ENCODE measurements around the gene SLC12A7.
"Not testable (repeated sequence)": the region's sequence is repeated elsewhere in the genome, so short reads cannot be mapped to it uniquely, and the experiment has no call there.

The SLC12A7 gene

DNA sequence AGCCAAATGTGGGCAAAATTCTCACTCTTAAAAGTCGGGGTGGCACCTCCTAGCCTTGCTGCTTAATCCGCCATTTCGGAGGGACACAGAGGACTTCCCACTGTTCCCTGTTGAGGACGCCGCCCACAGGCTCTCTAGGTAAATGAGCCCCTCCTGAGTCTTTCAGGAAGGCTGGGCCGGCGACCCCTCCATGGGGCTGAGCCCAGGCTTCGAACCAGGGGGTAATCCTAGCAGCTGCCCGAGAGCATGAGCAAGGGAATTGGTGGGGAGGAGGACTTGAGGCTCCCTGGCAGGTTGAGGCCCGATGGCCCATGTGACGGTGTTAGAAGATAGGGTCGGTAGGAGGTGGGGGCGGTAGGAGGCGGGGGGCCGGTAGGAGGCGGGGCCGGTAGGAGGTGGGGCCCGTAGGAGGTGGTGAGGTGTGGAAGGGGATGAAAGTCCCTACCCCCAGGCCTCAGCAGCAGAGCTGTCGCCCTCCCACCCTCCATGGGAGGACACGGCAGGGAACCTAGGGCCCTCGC is 17.1 kb downstream of the SLC12A7 start:
- Histone ChIP-seq H3K9me3 (ENCODE audit: control insufficient read depth, insufficient read depth, low read length) (no peaks in the 10 kb centered on the region), H3K4me1 (ENCODE audit: insufficient read depth, low read length) (peaks cover 6% of the 10 kb centered on the region), H3K9ac (ENCODE audit: low read depth, low read length) (no peak overlapping the region), H3K36me3 (ENCODE audit: insufficient read depth, low read length) (no peaks in the 10 kb centered on the region)

DNA sequence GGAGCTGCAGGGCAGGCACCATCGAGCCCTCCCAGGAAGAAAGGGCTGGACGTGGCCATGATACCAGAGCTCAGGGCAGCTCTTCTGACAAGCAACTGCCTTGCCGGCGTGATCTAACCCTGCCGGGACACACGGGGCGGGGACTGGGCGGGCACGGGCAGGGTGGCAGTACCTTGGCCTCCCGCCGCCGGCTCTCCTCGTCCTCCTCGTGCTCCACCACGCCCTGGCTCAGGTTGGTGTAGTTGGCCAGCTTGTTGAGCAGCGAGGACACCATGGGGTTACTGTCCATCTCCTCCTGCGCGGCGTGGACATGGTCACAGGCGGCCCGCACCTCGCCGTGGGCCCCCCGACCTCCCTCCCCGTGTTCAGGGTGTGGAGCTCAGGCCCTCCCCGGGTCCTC is 18.5 kb downstream of the SLC12A7 start:
- peaks cover 4% of the 10 kb centered on the region; the same call in 1 of the 2 replicates for H3K4me1 ChIP-seq (ENCODE audit: insufficient read depth, low read length)
- no peak overlapping the region for H3K9ac ChIP-seq (ENCODE audit: low read depth, low read length)
- no peaks in the 10 kb centered on the region for H3K9me3 ChIP-seq (ENCODE audit: control insufficient read depth, insufficient read depth, low read length)
- H3K36me3 ChIP-seq (ENCODE audit: insufficient read depth, low read length) = no peaks in the 10 kb centered on the region

DNA sequence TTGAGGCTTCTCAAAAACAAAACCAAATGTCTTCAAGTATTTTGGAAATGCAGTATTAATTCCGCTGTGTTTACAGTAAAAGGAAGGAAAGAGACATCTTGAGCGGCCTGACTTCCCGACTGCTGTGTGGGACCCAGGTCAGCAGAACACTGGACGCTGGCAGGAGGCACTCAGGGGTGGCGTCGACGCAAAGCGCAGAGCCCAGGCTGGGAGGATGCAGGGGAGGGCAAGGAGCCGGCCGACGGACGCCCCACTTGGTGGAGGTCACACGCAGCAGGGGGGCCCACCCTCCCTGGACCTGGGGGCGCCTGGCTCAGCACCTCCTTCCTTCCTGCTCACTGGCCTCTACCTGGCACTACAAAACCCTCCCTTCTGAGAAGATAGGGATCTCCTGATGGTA is 19.7 kb downstream of the SLC12A7 start:
- no peak overlapping the region for H3K9ac ChIP-seq (ENCODE audit: low read depth, low read length)
- no peaks in the 10 kb centered on the region for H3K9me3 ChIP-seq (ENCODE audit: control insufficient read depth, insufficient read depth, low read length)
- no peaks in the 10 kb centered on the region for H3K36me3 ChIP-seq (ENCODE audit: insufficient read depth, low read length)
- no peaks in the 10 kb centered on the region for H3K4me1 ChIP-seq (ENCODE audit: insufficient read depth, low read length)

DNA sequence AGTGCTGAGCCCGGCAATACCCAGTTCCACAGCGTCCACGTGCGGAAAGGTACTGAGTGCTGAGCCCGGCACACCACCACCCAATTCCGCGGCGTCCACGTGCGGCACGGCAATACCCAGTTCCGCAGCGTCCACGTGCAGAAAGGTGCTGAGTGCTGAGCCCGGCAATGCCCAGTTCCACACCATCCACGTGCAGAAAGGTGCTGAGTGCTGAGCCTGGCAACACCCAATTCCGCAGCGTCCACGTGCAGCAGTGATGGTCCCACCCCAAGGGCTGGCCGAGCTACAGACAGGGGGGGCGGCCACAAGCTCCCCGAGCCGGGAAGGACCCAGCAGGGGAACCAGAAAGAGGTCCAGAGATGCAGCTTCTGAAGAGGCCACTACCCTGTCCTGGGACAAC is 20.2 kb downstream of the SLC12A7 start:
- Histone ChIP-seq H3K4me1 (ENCODE audit: insufficient read depth, low read length) (no peaks in the 10 kb centered on the region), H3K36me3 (ENCODE audit: insufficient read depth, low read length) (no peaks in the 10 kb centered on the region), H3K9ac (ENCODE audit: low read depth, low read length) (no peak overlapping the region), H3K9me3 (ENCODE audit: control insufficient read depth, insufficient read depth, low read length) (no peaks in the 10 kb centered on the region)

DNA sequence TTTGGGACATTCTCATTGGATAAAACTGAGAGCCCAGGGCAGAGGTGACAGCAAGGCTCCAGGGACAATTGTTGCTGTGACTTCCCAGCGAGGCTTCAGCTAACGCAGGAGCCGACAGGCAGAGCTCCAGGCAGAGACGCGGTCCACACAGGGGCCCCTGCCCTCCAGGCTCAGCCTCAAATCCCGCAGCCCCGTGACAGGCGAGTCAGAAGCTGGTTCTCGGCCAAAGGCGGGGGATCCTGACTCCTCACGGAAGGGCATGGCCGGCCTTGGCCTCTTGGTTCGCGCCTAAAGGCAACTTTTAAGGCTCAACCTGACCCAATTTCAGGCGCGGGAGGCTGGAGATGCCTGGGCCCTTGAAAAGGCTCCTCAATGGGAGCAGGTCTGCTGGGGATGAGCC is 21.3 kb downstream of the SLC12A7 start:
- Histone ChIP-seq H3K36me3 (ENCODE audit: insufficient read depth, low read length) (no peaks in the 10 kb centered on the region), H3K4me1 (ENCODE audit: insufficient read depth, low read length) (no peaks in the 10 kb centered on the region)

DNA sequence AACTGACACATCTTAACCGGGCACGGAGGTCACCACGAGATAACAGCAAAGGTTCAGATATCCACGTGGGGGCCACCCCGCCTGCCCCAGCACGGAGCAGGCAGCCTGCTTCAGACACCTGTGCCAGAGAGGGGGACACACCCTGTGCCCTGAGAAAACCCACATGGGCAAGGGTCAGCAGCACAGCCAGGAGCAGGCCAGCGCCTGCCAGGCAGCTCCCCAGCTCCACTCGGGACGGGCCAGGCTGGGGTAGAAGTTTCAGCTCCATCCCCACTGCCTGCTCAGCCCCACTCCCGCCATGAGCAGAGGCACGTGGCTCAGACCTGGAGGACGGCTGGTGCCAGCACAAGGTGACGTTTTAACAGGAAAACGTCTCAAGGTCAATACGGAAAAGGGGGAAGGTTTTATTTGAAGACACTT is 22.2 kb downstream of the SLC12A7 start:
- H3K36me3 ChIP-seq (ENCODE audit: insufficient read depth, low read length) = no peaks in the 10 kb centered on the region

More for the DNA sequence above, 21.3 kb downstream of the SLC12A7 start:
- Histone ChIP-seq H3K9ac (ENCODE audit: low read depth, low read length) (no peak overlapping the region), H3K9me3 (ENCODE audit: control insufficient read depth, insufficient read depth, low read length) (no peaks in the 10 kb centered on the region)

DNA sequence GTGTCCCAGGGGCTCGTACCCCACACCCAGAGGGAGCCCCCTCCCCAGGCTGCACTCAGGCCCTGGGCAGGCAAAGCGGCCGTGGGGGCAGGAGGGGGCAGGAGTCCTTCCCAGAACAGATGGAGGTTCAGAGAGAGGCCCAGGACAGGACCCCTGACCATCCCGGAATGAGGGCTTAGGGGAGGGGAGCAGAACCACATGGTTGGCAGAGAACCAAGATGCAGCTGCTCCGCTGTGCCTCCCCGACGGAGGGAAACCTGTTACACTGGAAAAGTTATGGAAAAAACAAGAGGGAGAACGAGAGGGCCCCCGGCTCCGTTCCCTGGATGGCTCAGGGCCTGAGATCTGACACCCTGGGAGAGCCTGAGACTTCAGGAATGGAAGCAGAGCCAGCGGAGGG is 22.7 kb downstream of the SLC12A7 start:
- H3K9me3 ChIP-seq (ENCODE audit: control insufficient read depth, insufficient read depth, low read length) = no peaks in the 10 kb centered on the region
- no peaks in the 10 kb centered on the region for H3K36me3 ChIP-seq (ENCODE audit: insufficient read depth, low read length)
- no peak overlapping the region for H3K9ac ChIP-seq (ENCODE audit: low read depth, low read length)
- no peaks in the 10 kb centered on the region for H3K4me1 ChIP-seq (ENCODE audit: insufficient read depth, low read length)

More for the DNA sequence above, 22.2 kb downstream of the SLC12A7 start:
- H3K9ac ChIP-seq (ENCODE audit: low read depth, low read length) = no peak overlapping the region
- no peaks in the 10 kb centered on the region for H3K4me1 ChIP-seq (ENCODE audit: insufficient read depth, low read length)
- H3K9me3 ChIP-seq (ENCODE audit: control insufficient read depth, insufficient read depth, low read length) = no peaks in the 10 kb centered on the region

DNA sequence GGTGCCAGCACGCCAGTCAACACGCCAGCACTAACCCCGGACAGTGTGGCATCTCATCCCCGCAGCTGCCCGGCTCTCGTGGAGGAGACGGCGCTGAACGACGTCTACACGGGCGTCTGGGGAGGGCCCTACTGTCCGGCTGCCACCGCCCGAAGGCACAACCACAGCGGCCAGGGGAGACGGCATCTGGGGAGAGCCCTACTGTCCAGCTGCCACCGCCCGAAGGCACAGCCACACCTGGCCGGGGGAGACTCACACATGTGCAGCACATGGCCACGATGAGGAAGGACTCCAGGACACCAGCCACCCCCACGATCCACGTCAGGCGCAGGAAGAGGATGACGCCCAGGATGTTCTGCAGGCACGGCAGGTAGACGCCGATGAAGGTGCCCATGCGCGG is 23.1 kb downstream of the SLC12A7 start:
- no peaks in the 10 kb centered on the region for H3K4me1 ChIP-seq (ENCODE audit: insufficient read depth, low read length)
- H3K36me3 ChIP-seq (ENCODE audit: insufficient read depth, low read length) = no peaks in the 10 kb centered on the region
- no peak overlapping the region for H3K9ac ChIP-seq (ENCODE audit: low read depth, low read length)

DNA sequence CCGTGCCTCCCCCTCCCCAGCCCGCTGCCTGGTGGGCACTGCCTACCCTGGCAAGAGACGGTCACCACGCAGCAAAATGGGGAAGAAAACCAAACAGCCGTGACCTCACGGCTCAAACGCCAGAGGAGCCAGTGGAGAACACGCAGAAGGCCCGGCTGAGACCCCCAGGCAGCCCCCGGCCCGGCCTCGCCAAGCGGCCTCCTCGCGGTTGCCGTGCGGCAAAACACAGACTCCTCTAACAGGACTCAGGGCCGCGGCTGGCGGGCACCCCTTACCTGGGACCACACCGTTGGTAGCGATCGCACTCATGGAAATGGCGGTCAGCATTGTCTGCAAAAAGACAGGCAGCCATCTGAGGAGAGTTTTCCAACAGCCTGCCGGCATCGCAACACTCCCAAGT is 23.8 kb downstream of the SLC12A7 start:
- no peaks in the 10 kb centered on the region for H3K4me1 ChIP-seq (ENCODE audit: insufficient read depth, low read length)
- no peaks in the 10 kb centered on the region for H3K36me3 ChIP-seq (ENCODE audit: insufficient read depth, low read length)
- H3K9me3 ChIP-seq (ENCODE audit: control insufficient read depth, insufficient read depth, low read length) = no peaks in the 10 kb centered on the region
- no peak overlapping the region for H3K9ac ChIP-seq (ENCODE audit: low read depth, low read length)

More for the DNA sequence above, 23.1 kb downstream of the SLC12A7 start:
- no peaks in the 10 kb centered on the region for H3K9me3 ChIP-seq (ENCODE audit: control insufficient read depth, insufficient read depth, low read length)

DNA sequence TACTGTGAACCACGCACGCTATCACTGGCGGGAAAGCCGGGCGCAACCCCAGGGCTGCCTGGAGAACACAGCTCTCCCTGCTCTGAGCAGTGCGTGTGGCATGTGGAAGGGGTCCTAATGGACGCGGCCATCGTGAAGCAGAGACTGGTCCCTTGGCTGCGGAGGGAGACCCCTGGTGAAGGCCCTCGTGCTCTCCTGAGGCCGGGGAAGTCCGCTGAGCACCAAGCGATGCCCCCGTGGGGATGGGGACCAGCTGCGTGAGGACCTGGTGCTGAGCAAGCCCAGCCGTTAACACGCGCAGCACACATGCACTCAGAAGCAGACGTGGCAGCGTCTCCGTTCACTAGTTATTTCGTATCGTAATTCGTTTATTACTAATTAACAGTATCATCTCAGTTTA is 24.4 kb downstream of the SLC12A7 start:
- Histone ChIP-seq H3K9me3 (ENCODE audit: control insufficient read depth, insufficient read depth, low read length) (no peaks in the 10 kb centered on the region), H3K4me1 (ENCODE audit: insufficient read depth, low read length) (no peaks in the 10 kb centered on the region), H3K9ac (ENCODE audit: low read depth, low read length) (no peak overlapping the region), H3K36me3 (ENCODE audit: insufficient read depth, low read length) (no peaks in the 10 kb centered on the region)

DNA sequence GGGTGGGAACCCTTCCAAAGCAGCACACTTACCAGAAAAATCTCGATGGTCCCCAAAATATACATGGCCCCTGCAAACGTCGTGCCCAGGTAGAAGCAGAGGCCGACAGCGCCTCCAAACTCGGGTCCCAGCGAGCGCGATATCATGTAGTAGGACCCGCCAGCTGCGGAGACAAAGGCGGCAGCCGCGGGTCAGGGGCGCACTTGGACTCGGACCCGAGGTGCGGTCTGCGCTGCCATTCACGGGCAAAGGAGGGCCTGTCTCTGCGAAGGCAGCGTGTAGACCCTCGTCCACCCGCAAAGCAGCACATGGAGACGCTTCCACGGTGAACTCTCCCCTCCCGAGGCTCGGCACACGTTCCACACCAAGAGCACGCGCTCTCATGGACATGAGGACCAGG is 25.0 kb downstream of the SLC12A7 start:
- Histone ChIP-seq H3K9ac (ENCODE audit: low read depth, low read length) (no peak overlapping the region), H3K4me1 (ENCODE audit: insufficient read depth, low read length) (no peaks in the 10 kb centered on the region), H3K9me3 (ENCODE audit: control insufficient read depth, insufficient read depth, low read length) (no peaks in the 10 kb centered on the region), H3K36me3 (ENCODE audit: insufficient read depth, low read length) (no peaks in the 10 kb centered on the region)

DNA sequence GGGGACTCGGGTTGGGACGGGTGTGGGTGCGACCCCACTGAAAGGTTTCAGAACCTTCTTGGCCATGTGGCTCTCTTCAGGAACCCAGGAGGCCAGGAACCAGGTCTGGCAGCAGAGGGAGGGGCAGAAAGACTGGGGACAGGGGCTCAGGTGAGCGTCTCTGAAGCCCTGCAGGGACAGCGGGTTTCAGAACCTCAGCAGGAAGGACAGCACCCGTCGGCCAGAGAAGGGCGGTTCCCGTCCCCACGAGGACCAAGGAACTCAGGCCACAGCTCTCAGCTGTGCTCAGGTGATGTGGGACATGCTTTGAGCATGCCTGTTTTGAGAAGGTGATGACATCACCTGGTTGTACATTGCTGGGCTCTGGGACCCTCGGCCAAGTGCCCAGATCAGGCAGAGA is 25.7 kb downstream of the SLC12A7 start:
- H3K9ac ChIP-seq (ENCODE audit: low read depth, low read length) = no peak overlapping the region
- H3K9me3 ChIP-seq (ENCODE audit: control insufficient read depth, insufficient read depth, low read length) = no peaks in the 10 kb centered on the region
- H3K36me3 ChIP-seq (ENCODE audit: insufficient read depth, low read length) = no peaks in the 10 kb centered on the region
- no peaks in the 10 kb centered on the region for H3K4me1 ChIP-seq (ENCODE audit: insufficient read depth, low read length)

DNA sequence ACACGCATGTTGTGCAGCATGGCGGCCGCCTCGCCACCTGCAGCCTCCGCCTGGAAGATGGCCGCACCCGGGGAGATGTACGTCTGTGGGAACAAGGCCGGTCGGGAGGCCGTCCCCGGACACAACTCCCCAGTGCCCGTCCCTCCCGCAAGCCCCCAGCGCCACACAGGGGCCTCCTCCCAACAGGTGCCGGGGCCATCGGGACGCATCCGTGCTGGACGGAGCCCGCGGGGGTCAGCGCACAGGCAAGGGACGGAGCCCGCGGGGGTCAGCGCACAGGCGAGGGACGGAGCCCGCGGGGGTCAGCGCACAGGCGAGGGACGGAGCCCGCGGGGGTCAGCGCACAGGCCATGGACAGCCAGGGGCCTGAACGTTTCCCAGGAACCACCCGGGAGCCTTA is 26.5 kb downstream of the SLC12A7 start:
- H3K36me3 ChIP-seq (ENCODE audit: insufficient read depth, low read length) = no peaks in the 10 kb centered on the region
- H3K9me3 ChIP-seq (ENCODE audit: control insufficient read depth, insufficient read depth, low read length) = no peaks in the 10 kb centered on the region
- H3K9ac ChIP-seq (ENCODE audit: low read depth, low read length) = no peak overlapping the region
- H3K4me1 ChIP-seq (ENCODE audit: insufficient read depth, low read length) = no peaks in the 10 kb centered on the region

DNA sequence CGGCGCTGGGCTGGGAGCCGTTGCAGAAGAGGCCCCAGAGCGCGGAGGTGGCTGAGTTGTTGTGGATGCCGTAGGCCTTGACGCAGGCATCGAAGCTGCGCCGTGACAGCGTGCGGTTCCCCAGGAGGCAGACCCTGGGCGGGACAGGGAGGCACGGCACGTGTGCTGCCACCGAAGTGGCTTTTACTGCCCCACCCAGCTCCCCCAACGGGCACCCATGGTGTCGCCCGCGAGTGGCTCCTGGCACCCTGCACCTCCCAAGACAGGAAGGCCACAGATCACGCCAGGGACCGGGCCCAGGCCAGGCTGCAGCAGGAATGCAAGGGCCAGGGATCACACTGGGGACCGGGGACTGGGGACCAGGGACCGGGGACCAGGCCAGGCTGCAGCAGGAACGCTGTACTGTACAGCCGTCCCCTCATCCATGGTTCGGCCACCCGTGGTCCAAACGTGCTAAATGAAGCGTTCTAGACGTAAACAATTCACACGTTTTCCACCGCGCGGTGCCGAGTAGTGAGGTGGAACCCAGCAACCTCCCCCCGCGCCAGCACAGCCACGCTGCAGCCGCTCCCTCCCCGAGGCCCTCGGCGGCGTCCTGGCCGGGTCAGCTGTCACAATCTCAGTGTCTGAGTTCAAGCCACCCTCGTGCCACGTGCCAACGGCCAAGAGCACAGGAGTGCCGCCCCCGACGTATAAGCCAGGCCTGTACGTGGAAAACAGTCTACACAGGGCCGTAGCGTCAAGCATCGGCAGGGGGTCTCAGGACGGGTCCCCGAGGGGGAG is 27.8 kb downstream of the SLC12A7 start:
- H3K9me3 ChIP-seq (ENCODE audit: control insufficient read depth, insufficient read depth, low read length) = no peaks in the 10 kb centered on the region
- no peaks in the 10 kb centered on the region for H3K4me1 ChIP-seq (ENCODE audit: insufficient read depth, low read length)
- H3K9ac ChIP-seq (ENCODE audit: low read depth, low read length) = no peak overlapping the region
- H3K36me3 ChIP-seq (ENCODE audit: insufficient read depth, low read length) = no peaks in the 10 kb centered on the region

DNA sequence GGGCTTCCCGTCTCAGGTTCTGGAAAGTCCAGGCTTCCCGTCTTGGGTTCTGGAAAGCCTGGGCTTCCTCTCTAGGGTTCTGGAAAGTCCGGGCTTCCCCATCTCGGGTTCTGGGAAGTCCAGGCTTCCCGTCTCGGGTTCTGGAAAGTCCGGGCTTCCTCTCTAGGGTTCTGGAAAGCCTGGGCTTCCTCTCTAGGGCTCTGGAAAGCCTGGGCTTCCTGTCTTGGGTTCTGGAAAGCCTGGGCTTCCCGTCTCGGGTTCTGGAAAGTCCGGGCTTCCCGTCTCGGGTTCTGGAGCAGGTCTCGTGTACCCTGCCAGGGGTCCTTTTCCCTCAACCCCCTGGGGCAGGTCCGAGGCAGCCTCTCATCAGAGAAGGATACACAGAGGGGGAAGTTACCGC is 28.8 kb downstream of the SLC12A7 start:
- H3K9me3 ChIP-seq (ENCODE audit: control insufficient read depth, insufficient read depth, low read length); H3K9ac ChIP-seq (ENCODE audit: low read depth, low read length); H3K36me3 ChIP-seq (ENCODE audit: insufficient read depth, low read length); H3K4me1 ChIP-seq (ENCODE audit: insufficient read depth, low read length): not testable (repeated sequence)
